Smooth muscle cell (in vitro differentiated cells): ENCODE data around the gene GOPC. TPM values are rescaled to one million over a fixed set of nuclear protein-coding genes. Genes with fewer than 3 reads are reported as not detected.
A peak's percentile ranks its signal among the peaks of the same experiment; 100 is the strongest.

Experiments
- DNase-seq: peaks from one replicate; lab custom pipeline; 2025; ENCODE audit not compliant: unreplicated experiment; lab: John Stamatoyannopoulos, UW
- H2AFZ ChIP-seq: fragments of 200-600 bp; sonication (generic); 2 replicates; pipeline ENCODE4 v1.6.0; 2016; ENCODE audit warnings: antibody characterized with exemption, low read depth, mild to moderate bottlenecking
- H3F3A ChIP-seq: fragments of 200-600 bp; sonication (generic); 2 replicates; pipeline ENCODE4 v1.6.0; 2017; ENCODE audit warnings: antibody characterized with exemption, low read depth
- H3K27ac ChIP-seq: fragments of 200-600 bp; sonication (generic); 2 replicates; pipeline ENCODE4 v1.5.1; 2016; ENCODE audit warnings: low read depth, mild to moderate bottlenecking
- H3K27me3 ChIP-seq: fragments of 200-600 bp; sonication (generic); 2 replicates; pipeline ENCODE4 v1.6.1; 2016; ENCODE audit warnings: low read depth, mild to moderate bottlenecking
- H3K36me3 ChIP-seq: fragments of 200-600 bp; sonication (generic); 2 replicates; pipeline ENCODE4 v1.5.1; 2016; ENCODE audit warnings: low read depth
- H3K4me1 ChIP-seq: fragments of 200-600 bp; sonication (generic); 2 replicates; pipeline ENCODE4 v1.5.1; 2016; ENCODE audit warnings: low read depth
- H3K4me2 ChIP-seq: fragments of 200-600 bp; sonication (generic); 2 replicates; pipeline ENCODE4 v1.6.0; 2016; ENCODE audit warnings: mild to moderate bottlenecking
- H3K4me3 ChIP-seq: fragments of 200-600 bp; sonication (generic); 2 replicates; pipeline ENCODE4 v1.5.1; 2016; ENCODE audit warnings: mild to moderate bottlenecking
- H3K79me2 ChIP-seq: fragments of 200-600 bp; sonication (generic); 2 replicates; pipeline ENCODE4 v1.6.0; 2016; ENCODE audit warnings: low read depth, mild to moderate bottlenecking
- H3K9ac ChIP-seq: fragments of 200-600 bp; sonication (generic); 2 replicates; pipeline ENCODE4 v1.6.0; 2016; ENCODE audit warnings: low read depth
- H3K9me3 ChIP-seq: fragments of 200-600 bp; sonication (generic); replicated peaks from 2 replicates; pipeline ENCODE4 v1.5.1; 2016; ENCODE audit warnings: low read depth
- H4K20me1 ChIP-seq: fragments of 200-600 bp; sonication (generic); 2 replicates; pipeline ENCODE4 v1.6.0; 2016; ENCODE audit warnings: low read depth
- WGBS: methylation state at CpG from one replicate; pipeline ENCODE4 v1.1.7; 2016; ENCODE audit warnings: low lambda C conversion rate; 5-methylcytosine and 5-hydroxymethylcytosine counted together
- polyA plus RNA-seq: library from polyadenylated mRNA; unstranded; fragments of >200 nt; fragmentation: Nextera tagmentation; extraction: Ambion mirVana; gene quantifications from 2 replicates; pipeline ENCODE4 v1.2.1, GENCODE V29; 2016
- total RNA-seq: library from RNA; depleted of rRNA; stranded (reverse); fragments of >200 nt; gene quantifications from 2 replicates; pipeline ENCODE4 v1.2.3, GENCODE V29; 2014
- TF ChIP-seq, protein P1 (sequence below): fragments of 200-600 bp; sonication (generic); IDR thresholded peaks from 2 replicates; pipeline ENCODE4 v1.5.1; 2017; ENCODE audit warnings: borderline replicate concordance, mild to moderate bottlenecking, antibody characterized with exemption; ENCODE audit not compliant: insufficient read depth, poor library complexity, severe bottlenecking

GOPC gene
- total and polyA plus RNA-seq, 2 experiments from 2014 or later, result 26.5 to 73.7 TPM

DNA sequence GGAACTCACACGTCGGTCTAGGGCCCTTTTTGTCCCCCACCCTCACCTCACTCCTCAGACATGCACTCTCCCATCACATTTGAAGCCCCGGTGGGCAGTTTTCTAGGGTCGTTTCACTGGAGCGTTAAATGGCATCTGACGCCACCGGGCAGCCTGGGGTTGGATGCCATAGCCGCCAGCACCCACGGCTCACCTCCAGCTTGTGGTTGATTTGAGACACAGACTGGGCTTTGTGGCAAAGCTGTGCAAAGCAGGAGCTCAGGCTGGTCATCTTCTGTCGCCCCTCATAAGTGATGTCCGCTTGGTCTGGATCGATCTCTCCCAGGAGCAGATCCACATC is 530 bp downstream of the GOPC start:
- TF ChIP-seq, protein P1, sequence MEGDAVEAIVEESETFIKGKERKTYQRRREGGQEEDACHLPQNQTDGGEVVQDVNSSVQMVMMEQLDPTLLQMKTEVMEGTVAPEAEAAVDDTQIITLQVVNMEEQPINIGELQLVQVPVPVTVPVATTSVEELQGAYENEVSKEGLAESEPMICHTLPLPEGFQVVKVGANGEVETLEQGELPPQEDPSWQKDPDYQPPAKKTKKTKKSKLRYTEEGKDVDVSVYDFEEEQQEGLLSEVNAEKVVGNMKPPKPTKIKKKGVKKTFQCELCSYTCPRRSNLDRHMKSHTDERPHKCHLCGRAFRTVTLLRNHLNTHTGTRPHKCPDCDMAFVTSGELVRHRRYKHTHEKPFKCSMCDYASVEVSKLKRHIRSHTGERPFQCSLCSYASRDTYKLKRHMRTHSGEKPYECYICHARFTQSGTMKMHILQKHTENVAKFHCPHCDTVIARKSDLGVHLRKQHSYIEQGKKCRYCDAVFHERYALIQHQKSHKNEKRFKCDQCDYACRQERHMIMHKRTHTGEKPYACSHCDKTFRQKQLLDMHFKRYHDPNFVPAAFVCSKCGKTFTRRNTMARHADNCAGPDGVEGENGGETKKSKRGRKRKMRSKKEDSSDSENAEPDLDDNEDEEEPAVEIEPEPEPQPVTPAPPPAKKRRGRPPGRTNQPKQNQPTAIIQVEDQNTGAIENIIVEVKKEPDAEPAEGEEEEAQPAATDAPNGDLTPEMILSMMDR, result no peak
- Histone ChIP-seq H3K27ac (peak overlapping the region; percentile 87), H3K36me3 (peaks cover 11% of the 10 kb centered on the region)

DNA sequence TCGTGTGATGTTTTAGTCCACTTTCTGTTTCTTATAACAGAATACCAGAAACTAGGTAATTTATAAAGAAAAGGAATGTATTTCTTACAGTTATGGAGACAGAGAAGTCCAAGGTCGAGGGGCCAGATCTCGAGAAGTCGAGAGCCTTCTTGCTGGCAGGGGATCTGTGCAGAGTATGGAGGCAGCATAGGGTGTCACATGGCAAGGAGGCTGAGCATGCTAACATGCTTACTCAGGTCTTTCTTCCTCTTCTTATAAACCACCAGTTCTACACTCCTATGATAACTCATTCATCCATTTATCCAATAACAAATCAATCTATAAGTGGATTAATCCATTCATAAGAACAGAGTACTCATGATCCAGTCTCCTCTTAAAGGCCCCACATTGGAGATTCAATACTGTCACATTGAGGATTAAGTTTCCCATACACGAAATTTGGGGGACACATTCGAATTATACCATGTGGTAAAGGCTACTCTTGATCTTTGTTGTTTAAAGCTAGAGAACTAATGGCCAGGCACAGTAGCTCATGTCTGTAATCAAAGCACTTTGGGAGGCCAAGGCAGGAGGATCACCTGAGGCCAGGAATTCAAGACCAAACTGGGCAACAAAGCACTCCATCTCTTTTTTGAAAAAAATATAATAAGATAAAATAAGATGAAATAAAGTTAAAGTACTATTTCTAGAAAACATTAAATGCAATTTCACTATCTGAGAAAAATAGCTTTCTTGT is 2.1 kb downstream of the GOPC start:
- Histone ChIP-seq H4K20me1 (peaks cover 29% of the 10 kb centered on the region), H3K4me3 (peak overlapping the region; percentile 89), H3K4me1 (peaks cover 19% of the 10 kb centered on the region), H3K9me3 (peaks cover 3% of the 10 kb centered on the region), H2AFZ (no peak overlapping the region), H3K79me2 (peaks cover 70% of the 10 kb centered on the region), H3K27me3 (no peaks in the 10 kb centered on the region), H3K36me3 (peaks cover 12% of the 10 kb centered on the region), H3K4me2 (peak overlapping the region; percentile 95), H3F3A (no peaks in the 10 kb centered on the region), H3K27ac (no peak overlapping the region), H3K9ac (no peak overlapping the region)
- WGBS, result 90% methylated on average over 6 of the region's 6 CpGs
- DNase-seq, result no peak
- TF ChIP-seq, protein P1, result no peak

More for the DNA sequence above, 530 bp downstream of the GOPC start:
- DNase-seq, result no peak
- H4K20me1 ChIP-seq, result peaks cover 29% of the 10 kb centered on the region
- H3K4me2 ChIP-seq, result peak overlapping the region; percentile 95
- H3F3A ChIP-seq, result no peaks in the 10 kb centered on the region
- H2AFZ ChIP-seq, result peak overlapping the region; percentile 95
- H3K4me3 ChIP-seq, result peak overlapping the region; percentile 89
- no peaks in the 10 kb centered on the region for H3K27me3 ChIP-seq
- peaks cover 55% of the 10 kb centered on the region for H3K79me2 ChIP-seq
- peaks cover 3% of the 10 kb centered on the region for H3K9me3 ChIP-seq
- H3K9ac ChIP-seq, result peak overlapping the region; percentile 90
- H3K4me1 ChIP-seq, result peaks cover 19% of the 10 kb centered on the region
- WGBS, result 4% methylated on average over 12 of the region's 12 CpGs

DNA sequence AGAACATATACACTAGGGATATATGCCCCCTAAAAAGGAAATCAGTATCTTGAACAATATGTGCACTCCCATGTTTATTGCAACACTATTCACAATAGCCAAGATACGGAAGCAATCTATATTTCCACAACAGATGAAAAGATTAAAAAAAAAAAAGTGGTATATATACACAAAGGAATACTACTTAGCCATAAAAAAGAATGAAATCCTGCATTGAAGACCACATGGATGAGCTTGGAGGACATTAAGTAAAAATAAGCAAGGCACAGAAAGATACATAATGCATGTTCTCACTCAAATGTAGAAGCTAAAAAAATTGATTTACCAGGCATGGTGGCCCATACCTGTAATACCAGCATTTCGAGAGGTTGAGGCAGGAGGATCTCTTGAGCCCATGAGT is 4.6 kb downstream of the GOPC start:
- Histone ChIP-seq H2AFZ (no peak overlapping the region), H3K4me1 (peaks cover 19% of the 10 kb centered on the region), H3K4me2 (no peak overlapping the region), H3K27me3 (no peaks in the 10 kb centered on the region), H3K9me3 (peaks cover 3% of the 10 kb centered on the region), H3K27ac (no peak overlapping the region), H3K79me2 (peaks cover 94% of the 10 kb centered on the region), H3F3A (no peaks in the 10 kb centered on the region), H3K9ac (no peak overlapping the region), H4K20me1 (peaks cover 47% of the 10 kb centered on the region), H3K36me3 (peaks cover 12% of the 10 kb centered on the region), H3K4me3 (no peak overlapping the region)
- WGBS, result 91% methylated on average over 2 of the region's 2 CpGs
- TF ChIP-seq, protein P1, result no peak
- no peak for DNase-seq
